HAP-1 (cell line): Measurements from ENCODE around the gene TSPEAR.
A peak's percentile ranks its signal among the peaks of the same experiment; 100 is the strongest.
"Not testable (repeated sequence)": the region's sequence is repeated elsewhere in the genome, so short reads cannot be mapped to it uniquely, and the experiment has no call there.

ENCODE experiments used
- DNase-seq, 2 experiments: peaks; one replicate each; pipeline ENCODE4 v3.0.0-alpha.2; 2016 to 2020; ENCODE audit warnings: low spot score in 2 of 2
- H3K27me3 ChIP-seq: fragments of 250-450 bp; sonication (Bioruptor Pico); 2 replicates; pipeline ENCODE4 v1.5.1; 2020; ENCODE audit warnings: low read depth, mild to moderate bottlenecking, moderate library complexity
- H3K36me3 ChIP-seq: fragments of 250-450 bp; sonication (Bioruptor Pico); replicated peaks from 2 replicates; pipeline ENCODE4 v1.5.1; 2020; ENCODE audit warnings: mild to moderate bottlenecking
- H3K4me1 ChIP-seq: fragments of 250-450 bp; sonication (Bioruptor Pico); 2 replicates; pipeline ENCODE4 v1.5.1; 2020; ENCODE audit warnings: mild to moderate bottlenecking
- H3K4me3 ChIP-seq: fragments of 250-450 bp; sonication (Bioruptor Pico); 2 replicates; pipeline ENCODE4 v1.5.1; 2020; ENCODE audit warnings: mild to moderate bottlenecking, moderate library complexity
- H3K9me3 ChIP-seq: fragments of 250-450 bp; sonication (Bioruptor Pico); 2 replicates; pipeline ENCODE4 v1.5.1; 2020; ENCODE audit warnings: mild to moderate bottlenecking, moderate library complexity
- in situ Hi-C: fragments of 300-500 bp; cut with MboI; formaldehyde crosslinking; loops from 3 replicates; pipeline ENCODE4 v1.14.3; 2020; ENCODE audit warnings: low sequenced_read_pairs, inconsistent platforms, mixed read lengths

The TSPEAR gene

DNA sequence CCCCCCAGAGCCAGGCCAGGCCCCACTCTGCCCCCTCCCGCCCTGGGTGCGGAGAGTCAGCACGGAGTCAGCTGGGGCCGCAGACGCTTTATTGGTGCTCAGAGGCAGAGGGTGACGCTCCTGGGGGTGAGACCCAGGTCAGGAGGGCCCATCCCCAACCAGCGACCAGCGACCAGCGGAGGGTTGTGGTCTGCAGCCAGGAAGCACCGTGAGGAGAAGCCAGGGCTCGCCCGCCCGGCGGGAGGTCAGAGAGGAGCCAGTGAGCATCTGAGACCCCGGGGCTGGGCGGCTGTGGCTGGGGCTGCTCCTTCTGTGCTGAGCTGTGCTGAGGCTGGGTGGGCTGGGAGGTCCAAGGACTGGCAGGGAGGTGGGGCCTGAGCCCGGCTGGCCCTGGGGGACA is 161.1 kb downstream of the TSPEAR start:
- H3K4me1 ChIP-seq, in situ Hi-C loops, H3K4me3 ChIP-seq, H3K36me3 ChIP-seq, H3K9me3 ChIP-seq: not testable (repeated sequence)
- DNase-seq: peak in 1 of 2 experiments; percentile 1
- peaks cover 17% of the 10 kb centered on the region for H3K27me3 ChIP-seq

- Histone ChIP-seq H3K27me3 (peaks cover 12% of the 10 kb centered on the region), H3K4me1 (no peaks in the 10 kb centered on the region), H3K9me3 (no peaks in the 10 kb centered on the region), H3K36me3 (no peaks in the 10 kb centered on the region), H3K4me3 (no peak overlapping the region)
- in situ Hi-C loops: no loop called here
- DNase-seq: peak in 1 of 2 experiments; percentile 3
These were observed 161.7 kb downstream of the TSPEAR start for GRCh38 chr21:44549525-44550211.

DNA sequence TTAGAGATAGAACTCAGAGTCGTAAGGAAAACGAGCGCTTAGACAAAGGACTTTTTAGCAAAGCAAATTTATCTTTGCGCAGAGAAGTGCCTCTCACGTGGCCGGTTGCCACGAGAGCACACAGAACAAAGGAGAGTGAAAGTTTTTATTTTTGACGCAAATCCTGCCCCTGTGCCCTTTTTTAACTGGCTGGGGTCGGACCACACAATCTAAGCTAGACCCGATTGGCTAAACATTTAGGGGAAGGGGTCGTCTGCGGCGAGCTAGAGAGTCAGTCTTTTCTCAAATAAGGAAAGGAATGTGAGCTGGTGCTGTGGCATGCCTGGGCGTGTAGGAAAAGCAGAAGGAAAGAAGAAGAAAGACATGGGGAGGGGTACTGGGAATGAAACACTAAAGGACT is 162.4 kb downstream of the TSPEAR start:
- in situ Hi-C loops: no loop called here
- H3K4me1 ChIP-seq: no peaks in the 10 kb centered on the region
- DNase-seq: no peak

DNA sequence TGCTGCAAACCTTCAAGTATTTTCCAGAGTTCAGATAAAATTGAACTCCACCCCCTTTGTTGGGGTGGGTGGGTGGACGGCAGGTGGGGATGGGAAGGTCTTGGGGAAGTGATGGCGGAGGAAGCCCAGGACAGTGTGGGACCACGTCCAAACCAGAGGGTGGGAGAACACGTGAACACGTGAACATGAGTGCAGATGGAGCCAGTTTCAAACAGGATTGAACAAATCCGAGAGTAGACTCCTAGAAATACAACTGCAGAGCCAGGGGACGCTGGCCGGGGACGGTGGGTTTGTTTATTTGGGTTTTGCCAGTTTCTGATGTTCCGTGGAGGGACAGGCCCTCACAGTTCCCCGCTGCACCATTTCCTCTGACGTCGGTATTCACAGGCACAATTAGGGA is 163.0 kb downstream of the TSPEAR start:
- H3K4me3 ChIP-seq: no peak overlapping the region
- DNase-seq: no peak
- H3K27me3 ChIP-seq: peaks cover 4% of the 10 kb centered on the region; the same call in 1 of the 2 replicates
- no peaks in the 10 kb centered on the region for H3K9me3 ChIP-seq
- H3K36me3 ChIP-seq: no peaks in the 10 kb centered on the region
- no peaks in the 10 kb centered on the region for H3K4me1 ChIP-seq
- in situ Hi-C loops: no loop called here

More for the DNA sequence above, 162.4 kb downstream of the TSPEAR start:
- peaks cover 7% of the 10 kb centered on the region; the same call in 1 of the 2 replicates for H3K27me3 ChIP-seq
- no peak overlapping the region for H3K4me3 ChIP-seq
- no peaks in the 10 kb centered on the region for H3K36me3 ChIP-seq
- H3K9me3 ChIP-seq: no peaks in the 10 kb centered on the region

DNA sequence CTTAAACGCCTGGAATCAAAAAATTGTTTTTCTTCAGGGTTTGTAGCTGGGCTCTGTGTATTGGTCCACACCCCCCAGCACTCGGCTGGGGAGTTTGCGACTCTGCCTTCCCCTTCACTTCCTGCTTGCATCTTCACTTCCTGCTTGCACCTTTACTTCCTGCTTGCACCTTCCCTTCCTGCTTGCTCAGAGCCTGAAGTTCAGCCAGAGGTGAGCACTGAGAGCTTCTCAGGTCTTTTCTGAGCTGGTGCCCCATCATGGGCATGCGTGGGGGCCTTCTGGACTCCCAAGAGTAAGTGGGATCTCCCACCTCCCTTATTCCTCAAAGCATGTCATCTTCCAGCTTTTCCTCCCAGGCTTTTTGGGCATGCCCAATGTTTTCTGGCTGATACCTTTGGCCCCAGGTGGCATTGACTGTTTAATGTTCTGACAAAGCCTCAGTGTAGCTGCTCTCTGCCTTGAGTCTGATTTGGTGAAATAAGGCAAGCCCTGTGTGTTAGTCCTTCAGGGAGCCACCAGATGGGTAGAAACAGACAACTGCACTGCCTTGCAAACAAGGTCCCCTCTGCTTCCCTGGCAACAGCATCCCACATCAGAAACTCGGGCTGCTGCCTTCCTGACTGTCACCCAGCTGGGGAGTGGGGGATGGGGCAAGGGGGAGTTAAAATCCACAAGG is 163.6 kb downstream of the TSPEAR start:
- no peak overlapping the region for H3K4me3 ChIP-seq
- in situ Hi-C loops: no loop called here
- H3K4me1 ChIP-seq: no peaks in the 10 kb centered on the region
- H3K36me3 ChIP-seq: no peaks in the 10 kb centered on the region
- H3K9me3 ChIP-seq: no peaks in the 10 kb centered on the region
- no peak for DNase-seq
- H3K27me3 ChIP-seq: no peaks in the 10 kb centered on the region

GRCh38 chr21:44544566-44544965 is 166.8 kb downstream of the TSPEAR start:
- DNase-seq: peak in 1 of 2 experiments; percentile 1
- in situ Hi-C loops: no loop called here
- Histone ChIP-seq H3K9me3 (no peaks in the 10 kb centered on the region), H3K4me3 (no peak overlapping the region), H3K27me3 (no peaks in the 10 kb centered on the region), H3K4me1 (no peaks in the 10 kb centered on the region), H3K36me3 (no peaks in the 10 kb centered on the region)

- in situ Hi-C loops: no loop called here
- Histone ChIP-seq H3K9me3 (no peaks in the 10 kb centered on the region), H3K4me1 (no peaks in the 10 kb centered on the region), H3K27me3 (no peaks in the 10 kb centered on the region), H3K36me3 (no peaks in the 10 kb centered on the region), H3K4me3 (no peak overlapping the region)
- no peak for DNase-seq
These were observed 168.7 kb downstream of the TSPEAR start for GRCh38 chr21:44542716-44543115.

DNA sequence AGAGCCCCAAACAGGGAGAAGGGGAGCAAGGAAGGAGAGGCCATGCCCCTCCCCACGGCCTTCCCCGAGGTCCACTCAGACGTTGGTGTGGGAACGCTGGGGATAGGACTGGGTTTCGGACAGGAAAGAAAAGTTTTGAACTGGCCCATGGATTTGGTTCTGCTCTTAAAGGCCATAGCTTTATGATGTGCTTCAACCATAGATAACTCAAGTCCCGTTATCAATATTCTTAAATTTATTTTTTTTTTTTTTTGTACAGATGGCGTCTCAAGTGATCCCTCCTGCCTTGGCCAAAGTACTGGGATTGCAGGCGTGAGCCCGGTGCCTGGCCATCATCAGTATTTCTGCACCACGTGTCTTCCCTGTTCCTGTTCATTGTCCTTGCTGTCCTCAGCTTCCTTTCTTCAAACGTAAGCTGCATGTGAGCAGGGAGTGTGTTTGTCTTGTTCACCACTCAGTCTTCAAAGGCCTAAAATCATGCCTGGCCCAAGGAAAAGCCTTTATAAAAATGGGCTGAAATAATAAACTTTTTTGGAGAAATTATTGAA is 170.6 kb downstream of the TSPEAR start:
- Histone ChIP-seq H3K4me3 (no peak overlapping the region), H3K36me3 (no peaks in the 10 kb centered on the region), H3K4me1 (no peaks in the 10 kb centered on the region), H3K27me3 (no peaks in the 10 kb centered on the region), H3K9me3 (no peaks in the 10 kb centered on the region)
- DNase-seq: peak in 1 of 2 experiments; percentile 1
- in situ Hi-C loops: no loop called here

GRCh38 chr21:44539991-44540666 is 171.2 kb downstream of the TSPEAR start, which contains the start of gene KRTAP10-1:
Gene KRTAP10-1 (minus strand): TSS chr21:44540195. CDS start chr21:44540150, 45 bp downstream.
- Histone ChIP-seq H3K36me3 (no peaks in the 10 kb centered on the region), H3K4me1 (no peaks in the 10 kb centered on the region), H3K9me3 (no peaks in the 10 kb centered on the region), H3K4me3 (no peak within 1 kb of the TSS), H3K27me3 (no peaks in the 10 kb centered on the region)
- in situ Hi-C loops: no loop called here
- peak in 1 of 2 experiments; percentile 2 for DNase-seq

GRCh38 chr21:44539046-44539445 is 172.3 kb downstream of the TSPEAR start:
- Histone ChIP-seq H3K9me3 (no peaks in the 10 kb centered on the region), H3K4me1 (no peaks in the 10 kb centered on the region), H3K36me3 (no peaks in the 10 kb centered on the region), H3K27me3 (no peaks in the 10 kb centered on the region), H3K4me3 (no peak overlapping the region)
- no peak for DNase-seq
- in situ Hi-C loops: no loop called here

- Histone ChIP-seq H3K4me3 (no peak overlapping the region), H3K27me3 (no peaks in the 10 kb centered on the region), H3K4me1 (no peaks in the 10 kb centered on the region), H3K36me3 (no peaks in the 10 kb centered on the region), H3K9me3 (no peaks in the 10 kb centered on the region)
- in situ Hi-C loops: no loop called here
- peak in 1 of 2 experiments; percentile 4 for DNase-seq
These were observed 173.2 kb downstream of the TSPEAR start for GRCh38 chr21:44537930-44538911.

- H3K9me3 ChIP-seq: no peaks in the 10 kb centered on the region
- H3K36me3 ChIP-seq: no peaks in the 10 kb centered on the region
- in situ Hi-C loops: no loop called here
- no peaks in the 10 kb centered on the region for H3K4me1 ChIP-seq
- DNase-seq: no peak
- H3K27me3 ChIP-seq: no peaks in the 10 kb centered on the region
- H3K4me3 ChIP-seq: no peak overlapping the region
These were observed 175.4 kb downstream of the TSPEAR start for GRCh38 chr21:44535963-44536362.

DNA sequence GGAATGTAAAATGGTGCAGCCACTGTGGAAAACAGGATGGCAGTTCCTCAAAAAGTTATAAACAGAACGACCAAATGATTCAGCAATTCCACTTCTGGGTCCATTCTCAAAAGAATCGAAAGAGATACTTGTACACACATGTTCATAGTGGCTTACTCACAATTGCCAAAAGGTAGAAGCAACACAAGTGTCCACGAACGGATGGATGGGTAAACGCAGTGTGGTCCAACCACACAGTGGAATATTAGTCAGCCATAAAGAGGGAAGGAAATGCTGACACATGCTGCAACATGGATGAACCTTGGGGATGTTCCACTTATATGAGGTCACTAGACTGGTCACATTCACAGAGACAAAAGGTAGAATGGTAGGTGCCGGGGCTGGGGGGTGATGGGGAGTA is 176.7 kb downstream of the TSPEAR start:
- DNase-seq: no peak
- no peaks in the 10 kb centered on the region for H3K27me3 ChIP-seq
- no peaks in the 10 kb centered on the region for H3K4me1 ChIP-seq
- H3K9me3 ChIP-seq: no peaks in the 10 kb centered on the region
- no peak overlapping the region for H3K4me3 ChIP-seq
- no peaks in the 10 kb centered on the region for H3K36me3 ChIP-seq
- in situ Hi-C loops: no loop called here
